ENCODE results near the gene LSM7.

LSM7 gene

DNA sequence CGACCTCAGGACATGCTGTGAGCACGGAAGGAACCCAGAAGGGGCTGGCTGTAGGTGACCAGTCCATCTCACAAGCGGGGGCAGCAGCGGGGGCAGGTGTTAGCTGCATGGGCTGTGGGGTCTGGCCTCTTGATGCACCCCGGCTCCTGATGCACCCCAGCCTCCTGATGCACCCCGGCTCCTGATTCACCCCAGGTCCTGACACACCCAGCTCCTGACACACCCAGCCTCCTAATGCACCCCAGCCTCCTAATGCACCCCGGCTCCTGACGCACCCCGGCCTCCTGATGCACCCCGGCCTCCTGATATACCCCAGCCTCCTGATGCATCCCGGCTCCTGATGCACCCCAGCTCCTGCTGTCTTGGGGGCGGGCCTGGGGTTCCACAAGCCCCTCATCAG lies 7.4 kb downstream of the LSM7 start:
- FAIRE-seq, result no peak

DNA sequence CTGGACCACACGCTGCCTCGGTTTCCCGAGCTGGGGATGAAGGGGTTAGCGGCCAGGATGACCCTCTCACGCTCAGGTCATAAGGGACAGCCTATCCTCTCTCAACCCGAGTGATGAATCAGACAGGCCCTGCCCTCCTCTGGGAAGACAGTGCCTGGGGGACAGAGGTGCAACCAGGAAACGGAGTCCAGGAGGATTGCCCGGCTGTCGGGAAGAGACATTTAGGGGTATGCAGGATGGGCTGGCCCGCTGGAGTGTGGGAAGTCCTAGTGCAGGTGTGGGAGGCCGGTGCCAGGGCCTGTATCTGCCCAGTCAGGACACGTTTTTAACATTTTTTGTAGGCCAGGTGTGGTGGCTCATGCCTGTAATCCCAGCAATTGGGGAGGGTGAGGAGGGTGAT lies 8.3 kb downstream of the LSM7 start:
- no peak for FAIRE-seq

DNA sequence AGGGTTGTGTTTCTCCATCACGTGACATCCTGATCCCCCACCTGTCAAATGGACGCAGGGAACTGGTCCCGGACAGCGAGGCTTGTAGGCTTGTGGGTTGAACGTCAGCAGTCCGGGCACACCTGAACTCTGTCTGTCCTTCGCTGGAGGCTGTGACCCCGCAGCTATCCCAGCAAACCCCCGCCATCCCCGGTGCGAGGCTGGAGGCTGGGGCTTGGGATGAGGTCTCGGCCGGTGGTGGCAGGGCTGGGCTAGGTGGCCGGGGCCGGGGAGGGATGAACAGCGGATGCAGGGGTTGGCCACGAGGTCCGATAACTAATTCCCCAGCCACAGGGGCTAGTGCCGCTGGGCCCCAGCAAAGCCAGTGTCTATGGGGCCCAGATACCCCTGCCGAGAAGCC lies 8.8 kb downstream of the LSM7 start:
- FAIRE-seq, result no peak

DNA sequence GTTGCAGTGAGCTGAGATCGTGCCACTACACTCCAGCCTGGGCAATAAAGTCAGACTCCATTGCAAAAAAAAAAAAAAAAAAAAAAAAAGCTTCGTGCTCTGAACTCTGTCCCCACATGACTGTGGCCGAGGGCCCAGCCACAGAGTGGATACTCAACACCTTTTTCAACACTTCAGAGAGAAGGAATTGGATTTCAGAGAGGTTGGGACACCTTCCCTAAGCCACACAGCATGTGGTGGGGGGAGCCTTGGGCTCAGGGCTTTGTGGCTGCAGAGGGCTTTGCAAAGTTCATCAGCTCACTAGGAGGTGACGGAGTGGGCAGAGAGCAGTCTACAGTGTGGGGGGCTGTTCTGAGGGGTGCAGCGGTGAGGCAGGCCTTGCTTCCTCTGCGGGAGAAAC lies 9.5 kb downstream of the LSM7 start:
- no peak for FAIRE-seq

DNA sequence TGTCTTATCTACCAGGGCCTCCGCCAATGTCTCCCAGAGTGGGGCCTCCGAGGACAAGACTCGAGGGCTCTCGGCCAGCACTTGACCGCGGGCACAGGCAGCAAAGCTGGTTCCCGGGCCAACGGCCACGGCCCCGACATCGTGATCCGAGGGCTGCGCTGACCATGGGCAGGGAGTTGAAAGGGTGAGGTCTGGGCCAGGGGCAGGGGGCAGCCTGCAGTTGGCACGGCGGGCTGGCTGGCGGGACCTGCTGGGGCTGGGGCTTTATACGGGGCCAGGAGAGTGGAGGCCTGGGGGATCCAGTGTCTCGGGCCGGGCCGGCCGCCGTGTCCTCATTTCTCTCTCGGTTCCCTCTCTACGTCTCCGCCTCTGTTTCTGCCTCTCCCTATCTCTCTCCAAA lies 10.6 kb downstream of the LSM7 start:
- no peak for FAIRE-seq

DNA sequence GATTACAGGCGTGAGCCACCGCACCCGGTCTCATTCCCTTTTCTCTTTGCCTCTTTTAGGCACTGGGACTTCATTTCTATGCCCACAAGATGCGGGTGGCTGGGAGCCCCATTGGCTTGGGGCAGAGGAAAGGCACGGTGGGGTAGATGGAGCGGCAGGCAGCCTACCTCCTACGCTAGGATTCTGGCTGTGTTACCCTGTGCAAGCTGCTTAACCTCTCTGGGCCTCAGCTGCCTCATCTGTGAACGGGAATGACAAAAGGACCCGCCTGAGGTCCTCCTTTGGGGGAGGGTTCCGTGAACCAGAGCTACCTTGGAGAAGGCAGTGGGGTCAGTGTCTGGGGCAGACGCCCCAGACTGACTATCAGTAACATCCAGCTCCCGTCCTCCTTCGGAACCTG lies 11.1 kb downstream of the LSM7 start:
- no peak for FAIRE-seq

DNA sequence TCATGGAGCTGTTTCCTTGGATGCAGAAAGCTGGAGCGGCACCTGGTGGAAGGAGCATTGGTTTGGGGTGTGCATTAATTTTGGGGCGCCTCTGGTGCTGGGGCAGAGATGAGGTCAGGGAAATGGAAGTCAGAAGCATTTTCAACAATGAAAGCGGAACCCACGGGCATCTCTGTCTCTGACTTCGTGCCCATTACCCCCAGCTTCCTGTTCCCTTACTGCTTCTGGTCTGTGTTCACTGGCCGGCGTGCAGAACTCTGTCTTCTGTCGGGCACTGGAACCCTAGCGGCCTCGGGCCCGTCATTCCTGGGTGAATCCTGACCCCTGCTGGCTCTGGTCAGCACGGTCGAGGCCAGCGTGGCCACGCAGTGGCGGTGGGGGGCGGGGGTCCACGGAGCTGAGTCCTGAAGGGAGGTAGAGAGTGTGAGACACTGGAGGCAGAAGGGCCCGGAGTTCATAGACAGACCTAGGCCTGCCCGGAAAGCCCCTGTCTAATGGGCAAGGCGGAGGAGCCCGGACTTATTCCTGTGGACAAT lies 12.5 kb downstream of the LSM7 start:
- FAIRE-seq, result no peak

DNA sequence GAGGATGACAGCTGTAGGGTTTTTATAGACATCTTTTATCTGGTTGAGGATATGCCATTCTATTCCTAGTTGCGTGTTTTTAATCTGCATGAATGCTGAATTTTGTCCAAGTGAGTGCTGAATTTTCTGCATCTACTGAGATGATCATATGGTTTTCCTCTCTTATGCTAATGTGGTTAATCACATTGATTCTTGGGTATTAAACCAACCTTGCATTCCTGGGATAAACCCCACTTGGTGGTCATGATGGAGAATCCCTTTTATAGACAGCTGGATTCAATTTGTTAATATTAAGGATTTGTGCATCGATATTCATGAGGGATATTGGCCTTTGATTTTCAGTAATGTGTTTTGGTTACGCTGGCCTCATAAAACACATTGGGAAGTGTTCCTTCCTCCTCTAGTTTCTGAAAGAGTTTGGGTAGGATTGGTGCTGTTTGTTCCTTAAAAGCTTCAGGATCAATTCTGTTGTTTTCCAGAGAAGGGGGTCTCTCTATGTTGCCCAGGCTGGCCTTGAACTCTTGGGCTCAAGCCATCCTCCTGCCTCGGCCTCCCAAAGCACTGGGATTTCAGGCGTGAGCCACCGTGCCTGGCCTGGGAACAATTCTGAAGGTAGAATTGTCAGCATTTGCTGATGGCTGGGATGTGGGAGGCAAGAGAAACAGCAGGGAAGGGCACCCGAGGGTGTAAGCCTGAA lies 13.1 kb downstream of the LSM7 start:
- FAIRE-seq, result no peak

DNA sequence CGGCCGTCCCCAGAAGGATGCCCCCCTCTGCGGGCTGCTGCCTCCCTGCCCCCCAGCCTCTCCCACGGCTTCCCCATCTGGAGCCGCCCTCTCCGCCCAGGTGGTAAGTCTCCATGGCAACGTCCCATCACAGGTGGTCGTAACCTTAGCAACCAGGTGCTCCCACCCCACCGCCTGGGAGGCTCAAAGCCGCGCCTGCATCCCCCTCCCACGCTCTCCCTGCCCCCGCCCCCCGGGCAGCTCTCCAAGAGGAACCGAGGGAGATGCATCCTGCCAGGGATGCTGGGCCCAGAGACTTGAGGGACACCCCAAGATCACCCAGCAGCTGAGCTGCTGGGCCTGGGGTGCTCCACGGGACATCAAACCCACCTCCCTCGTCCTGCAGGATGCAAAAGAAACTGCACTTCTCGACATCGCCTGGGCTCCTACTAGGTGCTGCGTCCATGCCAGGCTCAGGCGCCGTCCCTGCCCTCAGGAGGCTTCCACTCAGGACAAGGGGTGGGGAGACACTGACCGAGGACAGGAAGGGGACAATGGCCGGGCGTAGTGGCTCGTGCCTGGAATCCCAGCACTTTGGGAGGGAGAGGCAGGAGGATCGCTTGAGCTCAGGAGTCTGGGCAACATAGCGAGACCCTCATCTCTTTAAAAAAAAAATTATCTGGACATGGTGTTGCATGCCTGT lies 15.4 kb downstream of the LSM7 start:
- FAIRE-seq, result no peak

DNA sequence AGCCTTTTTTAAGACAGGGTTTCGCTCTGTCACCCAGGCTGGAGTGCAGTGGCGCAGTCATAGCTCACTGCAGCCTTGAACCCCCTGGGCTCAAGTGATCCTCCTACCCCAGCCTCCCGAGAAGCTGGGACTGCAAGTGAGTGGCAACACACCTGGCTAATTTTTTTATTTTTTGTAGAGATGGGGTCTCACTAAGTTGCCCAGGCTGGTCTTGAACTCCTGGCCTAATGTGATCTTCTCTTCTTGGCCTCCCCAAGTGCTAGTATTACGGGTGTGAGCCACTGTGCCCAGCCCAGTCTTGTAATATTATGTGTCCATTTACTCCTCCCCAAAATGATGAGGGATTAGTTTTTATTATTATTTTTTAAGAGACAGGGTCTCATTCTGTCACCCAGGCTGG lies 17.3 kb downstream of the LSM7 start:
- no peak for FAIRE-seq

DNA sequence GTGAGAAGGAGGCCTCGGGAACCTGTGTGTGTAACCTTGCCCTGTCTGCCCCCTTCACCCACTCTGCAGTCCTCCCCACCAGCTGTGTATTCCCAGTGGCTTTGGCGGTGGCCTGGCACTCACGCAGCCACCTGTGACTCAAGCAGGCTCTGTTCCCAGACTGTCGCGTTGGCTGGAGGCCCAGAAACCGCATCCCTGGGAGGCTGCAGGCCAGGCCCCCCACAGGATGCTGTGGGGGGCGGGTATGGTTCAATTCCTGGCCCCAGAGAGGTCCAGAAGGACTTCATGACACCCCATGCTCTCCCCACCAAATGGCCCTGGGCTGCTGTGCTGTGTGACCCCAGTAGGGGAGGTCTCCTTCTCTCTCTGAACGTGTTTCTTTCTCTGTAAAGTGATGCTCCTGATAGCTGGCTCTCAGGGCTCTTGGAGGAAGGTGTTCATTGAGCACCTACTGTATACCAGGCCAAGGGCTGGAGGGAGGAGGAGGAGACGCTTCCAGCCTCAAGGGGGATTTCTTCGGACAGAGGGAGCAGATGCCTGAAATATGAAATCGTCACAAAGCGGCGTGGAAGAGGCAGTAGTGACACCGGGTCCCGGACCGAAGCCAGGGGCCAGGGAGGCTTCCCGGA lies 18.5 kb downstream of the LSM7 start:
- no peak for FAIRE-seq

DNA sequence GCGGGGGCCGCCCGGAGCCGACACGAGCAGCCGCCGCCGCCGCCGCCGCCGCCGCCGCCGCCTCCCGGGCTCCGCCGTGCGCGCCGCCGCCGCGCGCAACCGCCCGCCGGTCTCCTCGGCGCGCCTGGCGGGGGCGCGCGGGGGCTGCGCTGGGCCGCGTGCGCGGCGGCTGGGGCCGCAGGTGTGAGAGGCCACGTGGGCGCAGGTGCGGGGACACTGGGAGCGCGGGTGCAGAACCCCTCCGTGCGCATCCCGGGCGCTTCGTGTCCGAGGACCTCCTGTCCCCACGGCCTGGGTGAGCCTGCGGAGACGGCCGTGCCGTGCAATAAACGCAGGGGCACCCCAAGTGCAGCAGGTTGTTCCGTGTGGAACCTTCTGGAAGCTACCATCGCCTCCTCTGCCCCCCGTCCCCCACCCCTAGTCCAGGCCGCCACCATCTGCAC lies 20.3 kb downstream of the LSM7 start, which contains the start of gene LINGO3:
Gene LINGO3, minus strand, starts transcription at position 41 of the 443 bp plus-strand sequence. CDS start 16,378 bp downstream, outside the sequence.
- FAIRE-seq, result no peak

DNA sequence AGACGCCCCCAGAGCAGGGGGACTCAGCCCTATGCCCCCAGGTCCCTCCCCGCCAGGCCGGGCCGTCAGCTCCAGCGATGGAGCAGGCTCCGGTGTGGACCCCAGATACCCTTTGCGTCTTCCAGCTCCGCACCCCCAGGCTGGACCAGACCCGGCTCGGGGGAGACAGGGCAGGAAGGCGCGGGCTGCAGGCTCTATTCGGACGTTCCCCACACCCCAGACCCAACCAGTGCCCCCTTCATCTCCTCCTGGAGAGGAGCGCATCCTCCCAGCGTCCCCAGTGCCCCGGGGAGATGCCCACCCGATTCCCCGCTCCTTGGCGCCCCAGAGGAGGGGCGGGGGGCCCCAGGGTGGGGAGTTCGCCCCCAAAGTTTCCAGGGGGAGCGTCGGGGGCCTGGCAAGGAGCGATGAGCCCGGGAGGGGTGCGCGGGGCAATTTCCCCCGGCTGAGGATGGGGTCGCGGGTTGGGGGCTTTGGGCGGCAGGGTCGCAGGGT lies 20.8 kb downstream of the LSM7 start:
- no peak for FAIRE-seq

DNA sequence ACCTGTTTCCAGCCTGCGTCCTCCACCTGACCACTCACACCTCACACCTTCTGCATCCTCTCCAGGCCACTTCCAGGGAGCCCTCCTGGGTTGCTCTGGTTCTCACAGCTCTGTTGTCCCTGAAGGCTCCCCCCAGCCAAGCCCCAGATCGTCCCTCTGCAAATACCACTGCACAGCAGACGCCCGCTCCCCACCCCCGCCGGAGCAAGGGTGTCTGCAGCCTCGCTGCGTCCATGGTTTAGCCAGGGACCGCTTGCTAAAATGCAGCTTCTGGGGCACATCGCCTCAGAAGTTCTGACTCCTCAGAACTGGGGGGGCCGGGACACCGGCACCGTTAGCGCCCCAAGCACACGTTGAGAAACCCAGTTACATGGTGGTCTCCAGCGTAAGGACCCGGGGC lies 21.4 kb downstream of the LSM7 start:
- no peak for FAIRE-seq

DNA sequence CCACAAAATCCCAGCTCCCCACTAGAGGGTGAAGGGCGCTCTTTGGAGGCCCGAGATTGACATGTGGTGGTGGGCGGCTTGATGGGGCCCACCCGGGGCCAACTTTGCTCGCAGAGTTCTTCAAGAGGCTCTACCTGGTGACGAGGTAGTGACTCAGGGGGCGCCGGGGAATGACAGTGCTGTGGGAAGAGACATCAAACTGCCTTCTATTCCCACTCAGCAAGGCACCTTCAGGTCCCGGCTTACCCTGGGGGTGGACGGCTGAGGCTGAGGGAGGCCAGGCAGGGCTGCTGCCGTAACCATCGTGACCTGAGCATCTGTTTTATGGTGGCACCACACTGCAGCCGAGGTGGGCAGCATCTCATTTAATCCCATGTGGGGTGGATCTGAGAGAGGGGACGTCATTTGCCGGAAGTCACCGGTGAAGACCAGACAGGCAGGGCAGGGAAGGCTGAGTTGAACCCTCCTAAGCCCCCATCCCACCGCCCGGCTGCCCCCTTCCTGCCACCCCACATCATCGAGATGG lies 22.0 kb downstream of the LSM7 start:
- FAIRE-seq, result no peak

DNA sequence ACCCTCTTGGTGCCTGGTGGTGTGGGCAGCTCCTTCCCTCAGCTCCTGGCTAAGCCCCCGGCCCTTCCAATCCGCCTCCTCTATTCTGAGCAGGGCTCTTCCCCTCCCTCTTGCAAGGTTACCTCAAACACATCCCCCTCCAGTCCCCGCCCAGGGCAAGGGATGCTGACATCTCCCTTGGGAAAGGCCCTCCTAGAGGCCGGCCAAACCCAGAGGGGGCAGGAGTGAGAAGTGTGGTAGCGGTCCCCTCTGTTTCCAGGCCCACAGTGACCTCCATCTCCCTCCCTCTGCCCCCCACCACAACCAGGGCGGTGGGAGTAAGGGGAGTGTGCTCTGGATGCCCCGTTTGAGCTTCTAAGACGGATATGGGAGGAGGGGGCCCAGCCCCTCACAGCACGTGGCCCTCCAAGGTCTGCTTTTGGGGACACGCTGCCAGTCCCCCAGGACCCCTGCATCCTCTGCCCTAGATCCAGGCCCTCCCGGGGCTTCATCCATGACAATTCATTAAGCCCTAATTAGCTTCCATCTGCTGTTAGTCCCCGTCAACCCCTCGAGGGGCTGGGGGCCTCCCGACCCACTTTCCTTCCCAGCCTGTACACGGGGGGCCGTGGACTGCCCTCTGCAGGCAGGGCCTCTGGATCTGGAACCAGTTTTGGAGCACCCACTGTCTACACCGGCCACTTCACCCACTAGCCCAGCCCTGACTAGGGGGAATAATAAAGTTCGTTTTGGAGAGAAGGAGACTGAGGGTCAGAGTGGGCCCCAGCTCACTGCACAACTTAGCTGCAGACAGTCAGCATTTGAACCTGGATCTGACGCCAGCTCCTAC lies 22.7 kb downstream of the LSM7 start:
- no peak for FAIRE-seq

DNA sequence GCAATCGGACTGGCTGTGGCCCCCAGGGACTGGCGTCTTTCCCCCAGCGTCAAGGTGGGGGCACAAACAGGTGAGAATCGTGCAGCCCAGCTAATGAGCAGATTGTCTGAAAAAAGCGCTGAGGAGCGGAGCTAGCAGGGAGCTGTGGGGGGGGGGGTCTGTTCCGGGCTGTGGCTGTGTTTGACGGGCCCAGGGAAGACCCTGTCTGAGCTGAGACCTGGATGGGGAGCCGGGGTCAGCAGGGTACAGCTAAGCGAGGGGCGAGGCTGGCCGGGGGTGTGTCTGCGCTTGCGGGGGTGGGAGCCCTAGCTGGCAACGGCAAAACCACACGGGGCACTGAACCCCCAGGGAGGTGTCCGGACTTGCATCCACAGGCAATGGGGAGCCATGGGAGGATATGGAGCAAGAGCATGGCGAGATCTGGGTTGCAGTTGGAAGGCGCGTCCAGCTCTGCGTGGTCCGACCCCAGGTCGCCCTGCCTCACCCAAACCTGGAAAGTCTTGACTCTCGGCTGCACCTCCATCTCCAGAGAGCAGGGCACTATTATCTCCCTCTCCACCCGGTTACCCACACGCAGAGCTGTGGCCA lies 25.1 kb downstream of the LSM7 start:
- no peak for FAIRE-seq

DNA sequence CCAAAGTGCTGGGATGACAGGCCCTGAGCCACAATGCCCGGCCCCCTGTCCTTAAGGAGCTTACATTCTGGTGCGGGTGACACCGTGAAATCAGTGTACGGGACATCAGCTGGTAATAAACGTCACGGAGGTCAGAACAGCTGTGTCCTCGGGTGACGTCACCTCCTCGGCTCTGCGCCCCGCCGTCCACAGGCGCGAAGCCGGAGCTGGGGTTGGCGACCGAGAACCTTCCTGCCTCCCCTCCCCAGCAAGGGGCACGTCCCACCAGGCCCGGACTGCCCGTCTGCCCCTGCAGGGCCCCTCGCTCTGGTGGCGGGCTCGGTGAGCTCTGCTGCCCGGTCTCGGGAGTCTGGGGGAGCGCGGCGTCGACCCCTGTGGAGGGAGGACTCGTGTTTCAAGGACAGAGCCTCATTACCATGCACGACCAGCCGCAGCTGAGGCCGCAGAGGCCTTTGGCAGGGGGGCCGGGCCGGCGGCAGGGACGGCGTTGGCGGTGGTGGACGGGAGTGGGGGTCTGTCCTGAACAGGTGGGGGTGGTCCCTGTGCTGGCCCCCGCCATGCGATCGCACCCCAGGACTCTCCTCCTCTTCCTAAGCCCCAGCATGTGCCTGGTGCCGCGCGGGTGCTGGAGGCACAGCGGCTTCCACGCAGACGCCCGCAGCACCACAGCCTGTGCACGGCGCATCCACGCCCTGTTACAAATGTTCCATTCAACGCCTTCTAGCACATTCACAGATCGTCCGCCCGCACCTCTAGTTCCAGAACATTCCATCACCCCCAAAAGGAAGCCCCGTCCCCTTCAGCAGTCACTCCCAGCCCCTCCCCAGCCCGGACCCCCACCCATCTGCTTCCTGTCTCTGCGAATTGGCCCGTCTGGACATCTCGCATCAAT lies 25.8 kb downstream of the LSM7 start:
- FAIRE-seq, result no peak

DNA sequence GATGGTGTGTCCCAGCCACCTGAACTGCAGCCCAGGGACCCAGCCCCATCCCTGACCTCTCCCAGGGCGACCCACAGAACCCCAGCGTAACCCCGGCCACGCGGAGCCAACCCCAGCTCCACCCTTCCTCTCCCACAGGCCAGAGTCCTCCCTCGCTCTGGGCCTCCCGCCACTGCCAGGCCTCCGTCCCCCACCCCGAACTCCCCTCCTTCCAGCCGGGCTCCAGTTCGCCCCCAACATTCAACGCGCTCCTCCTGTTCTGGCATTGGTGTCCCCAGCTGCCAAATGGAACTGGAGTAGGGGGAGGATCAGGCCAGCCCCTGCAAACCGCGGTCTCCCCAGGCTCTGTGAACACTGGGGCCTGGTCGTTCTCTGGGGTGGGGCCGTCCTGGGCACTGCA lies 27.9 kb downstream of the LSM7 start:
- FAIRE-seq, result no peak

DNA sequence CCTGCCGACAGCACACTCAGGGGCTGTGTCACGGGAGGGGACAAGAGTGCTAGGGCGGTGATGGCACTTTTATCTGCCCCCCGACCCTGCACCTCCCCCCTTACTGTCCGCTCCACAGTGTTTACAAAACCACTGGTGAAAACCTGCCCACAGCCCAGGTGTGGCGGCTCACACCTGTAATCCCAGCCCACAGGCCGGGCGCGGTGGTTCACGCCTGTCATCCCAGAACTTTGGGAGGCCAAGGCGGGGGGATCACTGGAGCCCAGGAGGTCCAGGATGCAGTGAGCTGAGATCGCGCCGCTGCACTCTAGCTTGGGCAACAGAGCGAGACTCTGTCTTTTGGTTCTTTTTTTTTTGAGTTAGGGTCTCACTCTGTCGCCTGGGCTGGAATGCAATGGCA lies 32.2 kb downstream of the LSM7 start:
- no peak for FAIRE-seq

DNA sequence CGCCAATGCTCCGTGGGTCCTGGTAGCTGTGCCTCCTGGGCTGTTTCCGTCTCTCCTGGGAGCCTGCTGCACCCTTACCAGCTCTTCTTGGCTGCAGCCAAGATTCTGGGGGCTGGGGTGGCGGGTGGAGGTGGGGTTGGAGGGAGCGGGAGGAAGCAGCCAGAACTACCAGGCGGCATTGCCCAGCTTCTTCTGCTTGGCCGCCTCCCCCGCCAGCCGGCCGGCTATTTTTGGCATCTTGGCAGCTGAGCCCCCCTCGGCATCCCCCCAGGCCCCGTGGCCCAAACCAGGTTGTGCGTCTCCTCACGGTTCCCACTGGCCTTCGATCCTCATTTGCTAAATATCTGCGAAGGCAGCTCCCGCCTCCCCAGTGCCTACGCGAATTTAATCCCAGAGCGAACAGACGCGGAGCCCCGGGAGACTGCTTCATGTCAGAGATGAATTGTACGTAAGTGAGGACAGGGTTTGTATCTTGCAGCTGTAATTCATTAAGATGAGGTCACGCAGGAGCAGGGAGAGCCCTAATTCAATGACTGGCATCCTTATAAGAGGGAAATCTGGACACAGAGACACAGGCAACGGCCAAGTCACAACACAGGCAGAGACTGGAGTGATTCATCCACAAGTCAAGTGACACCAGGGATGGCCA lies 33.6 kb downstream of the LSM7 start:
- no peak for FAIRE-seq
